Keratinocyte (primary cell): ENCODE results near the gene CABP2.

Experiments
- CTCF ChIP-seq, 3 experiments: IDR thresholded peaks in 1 of 3; conservative IDR thresholded peaks in 1 of 3; optimal IDR thresholded peaks in 1 of 3; 2 replicates in 2 of 3; 3 replicates in 1 of 3; pipeline versions ENCODE3 to v1.5.1; 2011; ENCODE audit warnings: low read length in 3 of 3, mild to moderate bottlenecking in 3 of 3, moderate library complexity in 2 of 3, control low read depth in 1 of 3, inconsistent platforms in 1 of 3; ENCODE audit not compliant: insufficient read depth in 2 of 3; ENCODE audit errors: extremely low read depth in 1 of 3
- EZH2 ChIP-seq: IDR thresholded peaks from one replicate; pipeline ENCODE4 v1.6.1; 2012; ENCODE audit warnings: inconsistent platforms, mild to moderate bottlenecking, low read length, moderate library complexity

- no peak for TF ChIP-seq CTCF (optimal IDR thresholded peaks at IDR 0.05 in 1 of 3, IDR thresholded peaks at IDR 0.05 in 1 of 3, conservative IDR thresholded peaks at IDR 0.05 in 1 of 3; ENCODE audit: extremely low read depth in 1 of 3, insufficient read depth in 2 of 3, low read length in 3 of 3)
- no peak for TF ChIP-seq EZH2
Measured at GRCh38 chr11:67535561-67535960, 12.3 kb upstream of the CABP2 start.
